ENCODE measurements around the gene ADRA2B. TPM values are rescaled to one million over a fixed set of nuclear protein-coding genes. Genes with fewer than 3 reads are reported as not detected.

ADRA2B gene
- total RNA-seq, 2 experiments from 2014 or later = 0.30 to 0.54 TPM

DNA sequence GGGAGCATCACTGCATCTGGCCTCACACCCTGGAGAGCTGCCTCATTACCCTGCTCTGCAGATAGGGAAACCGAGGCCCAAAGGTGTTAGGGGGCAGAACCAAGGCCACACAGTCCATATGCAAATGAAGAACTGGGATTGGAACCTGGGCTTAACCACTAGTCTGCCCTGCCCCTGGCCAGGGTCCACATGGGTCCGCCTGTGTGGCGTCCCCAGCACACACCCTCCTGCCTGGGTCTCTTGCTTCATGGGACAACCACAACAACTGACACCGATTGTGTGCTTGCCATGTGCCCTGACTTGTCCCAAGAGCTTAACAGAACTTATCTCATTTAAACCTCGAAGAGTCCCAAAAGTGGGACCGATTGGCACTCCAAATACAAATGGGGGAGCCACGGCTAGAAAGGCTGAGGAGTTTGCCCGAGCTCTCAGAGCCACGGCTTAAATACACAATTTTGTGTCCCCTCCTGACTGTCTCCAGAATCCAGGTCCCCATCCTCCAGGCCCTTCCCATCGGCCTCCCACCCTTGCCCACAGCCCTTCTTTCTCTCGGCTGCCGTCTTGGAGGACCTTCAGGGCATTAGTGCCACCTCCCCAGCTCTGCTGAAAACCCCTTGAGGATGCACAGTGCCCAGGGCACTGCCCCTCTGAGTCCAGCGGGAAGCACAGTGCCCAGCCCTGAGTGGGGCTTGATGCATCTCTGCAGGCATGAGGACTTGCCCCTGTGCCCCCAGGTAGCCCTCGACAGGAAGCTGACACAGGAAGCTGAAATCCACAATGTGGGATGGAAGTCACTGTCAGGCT is 34.6 kb upstream of the ADRA2B start:
- ChIA-PET CTCF (interaction anchor here (1.2 to 17.4 kb wide), 5 partner anchors 9 to 23 kb away, joined by 3 to 347 read pairs (median 7); partner anchors contain the start of gene ASTL), POLR2A (interaction anchor here (1.0 kb wide), 1 partner anchor 9 kb away, joined by 3 read pairs; no protein-coding TSS in a partner anchor)
- Mint-ChIP-seq H3K27ac (peak overlapping the region; percentile 69), H3K4me3 (no peak overlapping the region), H3K4me1 (peaks cover 90% of the 10 kb centered on the region), H3K9me3 (ENCODE audit: low read depth) (no peaks in the 10 kb centered on the region), H3K27me3 (no peaks in the 10 kb centered on the region), H3K36me3 (ENCODE audit: low read depth) (peaks cover 4% of the 10 kb centered on the region)
- DNase-seq (no peak), ATAC-seq (no peak)
- intact Hi-C loops (cut with DNase I, micrococcal nuclease) = no loop called here

DNA sequence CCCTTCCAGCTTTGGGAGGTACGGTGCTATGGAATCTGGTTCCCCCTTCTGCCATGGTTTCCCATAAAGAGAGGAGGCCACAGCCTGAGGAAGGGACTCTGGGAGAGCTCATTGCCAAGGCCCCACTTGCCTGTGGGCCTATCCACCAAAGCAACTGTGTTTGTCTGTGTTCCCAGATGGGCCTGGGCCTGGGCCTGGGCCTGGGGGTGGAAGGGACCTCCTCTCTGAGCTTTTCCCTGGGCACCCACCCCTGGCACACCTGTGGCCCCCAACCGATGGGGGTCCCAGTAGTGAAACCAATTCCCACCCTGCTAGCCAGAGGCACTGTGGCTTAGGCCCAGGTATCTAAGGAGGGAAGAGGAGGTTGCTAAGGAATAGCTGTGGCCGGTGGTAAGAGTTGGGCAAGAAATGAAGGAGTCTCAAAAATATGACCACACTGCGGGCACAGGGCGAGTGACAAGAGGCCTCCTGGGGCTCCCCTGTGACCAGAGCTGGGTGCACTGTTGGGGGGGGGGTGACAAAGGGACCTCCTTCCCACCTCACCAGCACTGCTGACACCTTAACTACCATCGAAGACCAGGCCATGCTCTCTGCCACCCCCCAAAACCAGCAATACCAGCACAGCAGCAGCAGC is 33.8 kb upstream of the ADRA2B start:
- CTCF ChIA-PET = interaction anchor here (0.8 to 17.4 kb wide), 4 partner anchors 11 to 178 kb away, joined by 3 to 347 read pairs (median 6); partner anchors contain the start of gene ASTL
- H3K27ac Mint-ChIP-seq = peak overlapping the region; percentile 99

DNA sequence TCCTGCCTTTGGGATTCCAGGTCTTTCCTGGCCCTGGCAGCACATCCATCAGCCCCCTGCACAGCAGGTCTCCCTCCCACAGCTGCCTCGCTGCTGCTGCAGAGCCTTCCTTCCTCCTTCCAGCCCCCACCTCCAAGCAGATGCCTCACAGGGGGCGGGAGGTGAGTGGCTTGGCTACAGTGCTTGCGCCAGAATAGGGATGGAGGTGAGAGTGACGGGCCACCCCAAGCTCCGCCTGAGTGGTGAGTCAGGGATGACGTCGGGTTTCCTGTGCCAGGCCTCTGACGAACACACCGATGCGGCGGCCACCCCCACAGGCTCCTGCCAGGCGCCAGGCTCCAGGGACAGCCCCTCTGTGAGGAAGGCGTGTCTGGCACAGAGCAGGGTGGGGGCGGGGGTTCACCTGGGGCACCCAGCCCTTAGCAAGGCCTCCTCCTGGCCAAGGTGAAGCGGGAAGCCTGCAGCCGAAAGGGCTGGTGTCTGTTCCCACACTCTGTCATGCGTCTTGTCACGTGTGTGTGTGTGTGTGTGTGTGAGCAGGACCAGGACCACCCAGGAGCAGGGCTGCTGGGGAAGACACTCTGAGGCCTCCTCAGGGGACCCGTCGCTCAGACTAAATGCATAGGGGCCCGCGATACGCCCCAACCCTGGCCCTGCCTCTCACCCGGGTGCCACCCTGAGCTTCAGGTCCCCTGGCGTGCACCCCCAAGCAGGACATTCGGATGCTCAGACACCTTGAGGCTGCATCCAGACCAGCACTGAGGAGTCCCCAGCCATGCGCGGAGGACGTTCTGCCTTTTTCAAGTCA is 32.2 kb upstream of the ADRA2B start:
- peak; percentile 57 for ATAC-seq

More for the DNA sequence above, 33.8 kb upstream of the ADRA2B start:
- peaks cover 4% of the 10 kb centered on the region for H3K36me3 Mint-ChIP-seq (ENCODE audit: low read depth)
- POLR2A ChIA-PET = interaction anchor here (0.6 kb wide), 1 partner anchor 378 kb away, joined by 3 read pairs; no protein-coding TSS in a partner anchor
- peaks cover 82% of the 10 kb centered on the region for H3K4me1 Mint-ChIP-seq
- ATAC-seq (no peak), DNase-seq (no peak)
- intact Hi-C loops (cut with DNase I, micrococcal nuclease) = no loop called here
- H3K27me3 Mint-ChIP-seq = no peaks in the 10 kb centered on the region
- H3K9me3 Mint-ChIP-seq (ENCODE audit: low read depth) = no peaks in the 10 kb centered on the region
- no peak overlapping the region for H3K4me3 Mint-ChIP-seq

GRCh38 chr2:96147593-96148201 is 31.3 kb upstream of the ADRA2B start:
- Mint-ChIP-seq H3K36me3 (ENCODE audit: low read depth) (peaks cover 25% of the 10 kb centered on the region), H3K27ac (peak overlapping the region; percentile 99), H3K27me3 (no peaks in the 10 kb centered on the region), H3K4me3 (peak overlapping the region; percentile 97), H3K4me1 (peaks cover 63% of the 10 kb centered on the region), H3K9me3 (ENCODE audit: low read depth) (no peaks in the 10 kb centered on the region)
- DNase-seq (peak; percentile 75), ATAC-seq (no peak)
- ChIA-PET POLR2A (interaction anchor here (1.5 to 12.9 kb wide), 4 partner anchors 10 to 31 kb away, joined by 3 to 136 read pairs (median 118); no protein-coding TSS in a partner anchor), CTCF (interaction anchor here (0.9 to 17.4 kb wide), 8 partner anchors 9 to 155 kb away, joined by 3 to 347 read pairs (median 7); partner anchors contain the start of genes ADRA2B and ASTL)
- intact Hi-C loops (cut with DNase I, micrococcal nuclease) = loop anchor here (1.0 to 5.0 kb wide), 10 partner anchors 10 to 1515 kb away; partner anchors contain the start of genes ACTR1B (in 1 of the 2), ARID5A (in 1 of the 2), CIAO1 (in 1 of the 2) and KANSL3 (in 1 of the 2)

More for the DNA sequence above, 32.2 kb upstream of the ADRA2B start:
- Mint-ChIP-seq H3K4me3 (peak overlapping the region; percentile 97), H3K9me3 (ENCODE audit: low read depth) (no peaks in the 10 kb centered on the region), H3K36me3 (ENCODE audit: low read depth) (peaks cover 16% of the 10 kb centered on the region), H3K4me1 (peaks cover 73% of the 10 kb centered on the region), H3K27ac (peak overlapping the region; percentile 99), H3K27me3 (no peaks in the 10 kb centered on the region)
- DNase-seq = peak; percentile 99
- ChIA-PET CTCF (interaction anchor here (0.7 to 17.4 kb wide), 7 partner anchors 9 to 156 kb away, joined by 3 to 347 read pairs (median 10); partner anchors contain the start of genes ASTL and STARD7), POLR2A (interaction anchor here (0.7 to 12.9 kb wide), 5 partner anchors 10 to 133 kb away, joined by 3 to 136 read pairs (median 118); no protein-coding TSS in a partner anchor)
- intact Hi-C loops (cut with DNase I, micrococcal nuclease) = loop anchor here (1.0 to 5.0 kb wide), 10 partner anchors 9 to 1514 kb away; partner anchors contain the start of genes ACTR1B (in 1 of the 2), ARID5A (in 1 of the 2), CIAO1 (in 1 of the 2) and KANSL3 (in 1 of the 2)

DNA sequence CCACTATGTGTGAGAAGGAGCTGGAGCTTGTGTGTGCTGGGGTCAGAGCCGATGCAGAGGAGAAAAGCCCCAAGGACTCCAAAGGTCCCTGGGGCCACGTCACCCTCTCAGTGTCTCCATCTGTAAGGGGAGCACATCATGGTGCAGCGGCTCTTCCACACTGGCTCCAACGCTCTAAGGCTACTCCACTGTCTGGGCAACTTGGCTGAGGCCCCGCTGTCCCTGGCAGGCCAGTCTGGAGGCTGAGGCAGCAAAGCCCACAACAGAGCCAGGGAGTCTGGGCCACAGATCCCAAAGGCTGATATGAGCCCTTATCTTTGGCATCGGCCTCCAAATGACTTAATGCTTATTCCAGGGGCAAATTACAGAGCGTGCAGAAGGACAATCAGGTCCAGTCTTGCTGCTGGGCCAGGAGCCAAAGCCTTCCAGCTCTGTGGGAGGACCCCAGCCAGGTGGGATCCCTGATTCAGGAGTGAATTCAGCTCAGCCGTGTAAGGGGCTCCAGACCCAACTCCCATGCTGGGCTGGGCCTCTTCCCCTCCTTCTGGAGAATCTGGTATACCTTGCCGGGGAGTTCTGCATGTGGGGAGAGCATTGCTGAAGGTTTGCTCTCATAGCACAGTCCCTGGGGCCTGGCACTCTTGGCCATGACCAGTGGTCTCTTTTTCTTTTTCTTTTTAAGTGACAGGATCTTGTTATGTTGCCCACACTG is 30.7 kb upstream of the ADRA2B start:
- DNase-seq = peak; percentile 74
- H3K27ac Mint-ChIP-seq = peak overlapping the region; percentile 99
- POLR2A ChIA-PET = interaction anchor here (0.6 to 12.9 kb wide), 7 partner anchors 11 to 1068 kb away, joined by 3 to 136 read pairs (median 7); partner anchors contain the start of gene STARD7
- CTCF ChIA-PET = interaction anchor here (0.9 to 17.4 kb wide), 10 partner anchors 8 to 154 kb away, joined by 3 to 347 read pairs (median 5); partner anchors contain the start of genes ADRA2B and ASTL
- peaks cover 31% of the 10 kb centered on the region for H3K36me3 Mint-ChIP-seq (ENCODE audit: low read depth)
- no peaks in the 10 kb centered on the region for H3K27me3 Mint-ChIP-seq
- ATAC-seq = no peak
- H3K4me1 Mint-ChIP-seq = peaks cover 64% of the 10 kb centered on the region
- no peaks in the 10 kb centered on the region for H3K9me3 Mint-ChIP-seq (ENCODE audit: low read depth)
- H3K4me3 Mint-ChIP-seq = peak overlapping the region; percentile 97
- intact Hi-C loops (cut with DNase I, micrococcal nuclease) = loop anchor here (1.0 to 5.0 kb wide), 8 partner anchors 61 to 1515 kb away; partner anchors contain the start of genes SNRNP200 (in 2 of the 2), ACTR1B (in 1 of the 2), ARID5A (in 1 of the 2) and STARD7 (in 1 of the 2)

- ATAC-seq = peak; percentile 25
- peaks cover 62% of the 10 kb centered on the region for H3K4me1 Mint-ChIP-seq
- H3K27me3 Mint-ChIP-seq = no peaks in the 10 kb centered on the region
- peak; percentile 96 for DNase-seq
- H3K27ac Mint-ChIP-seq = peak overlapping the region; percentile 99
- H3K9me3 Mint-ChIP-seq (ENCODE audit: low read depth) = no peaks in the 10 kb centered on the region
- intact Hi-C loops (cut with DNase I, micrococcal nuclease) = loop anchor here (1.0 to 5.0 kb wide), 8 partner anchors 62 to 1516 kb away; partner anchors contain the start of genes SNRNP200 (in 2 of the 2), ACTR1B (in 1 of the 2), ARID5A (in 1 of the 2) and STARD7 (in 1 of the 2)
- H3K36me3 Mint-ChIP-seq (ENCODE audit: low read depth) = peaks cover 36% of the 10 kb centered on the region
- CTCF ChIA-PET = interaction anchor here (0.9 to 17.4 kb wide), 8 partner anchors 9 to 154 kb away, joined by 3 to 347 read pairs (median 4); no protein-coding TSS in a partner anchor
- H3K4me3 Mint-ChIP-seq = peak overlapping the region; percentile 97
- POLR2A ChIA-PET = interaction anchor here (0.6 to 12.9 kb wide), 8 partner anchors 12 to 1067 kb away, joined by 3 to 136 read pairs (median 6); partner anchors contain the start of gene STARD7
Measured at GRCh38 chr2:96146153-96146880, 29.9 kb upstream of the ADRA2B start.

GRCh38 chr2:96145848-96146152 is 29.4 kb upstream of the ADRA2B start:
- Mint-ChIP-seq H3K27me3 (no peaks in the 10 kb centered on the region), H3K36me3 (ENCODE audit: low read depth) (peaks cover 36% of the 10 kb centered on the region), H3K9me3 (ENCODE audit: low read depth) (no peaks in the 10 kb centered on the region), H3K4me3 (peak overlapping the region; percentile 97), H3K4me1 (peaks cover 62% of the 10 kb centered on the region), H3K27ac (peak overlapping the region; percentile 99)
- ChIA-PET CTCF (interaction anchor here (1.1 to 17.4 kb wide), 4 partner anchors 11 to 28 kb away, joined by 5 to 347 read pairs (median 12); no protein-coding TSS in a partner anchor), POLR2A (interaction anchor here (0.6 to 12.9 kb wide), 6 partner anchors 12 to 392 kb away, joined by 3 to 136 read pairs (median 62); partner anchors contain the start of gene STARD7)
- no peak for DNase-seq
- peak; percentile 0 for ATAC-seq
- intact Hi-C loops (cut with DNase I, micrococcal nuclease) = loop anchor here (1.0 to 5.0 kb wide), 12 partner anchors 19 to 1517 kb away; partner anchors contain the start of genes SNRNP200 (in 2 of the 2), STARD7 (in 2 of the 2), ACTR1B (in 1 of the 2) and ARID5A (in 1 of the 2)

- peaks cover 57% of the 10 kb centered on the region for H3K4me1 Mint-ChIP-seq
- ATAC-seq = peak; percentile 45
- peak within 1 kb of the TSS; percentile 97 for H3K4me3 Mint-ChIP-seq
- peak; percentile 97 for DNase-seq
- ChIA-PET CTCF (interaction anchor here (1.3 to 17.4 kb wide), 3 partner anchors 12 to 29 kb away, joined by 5 to 347 read pairs (median 18); no protein-coding TSS in a partner anchor), POLR2A (interaction anchor here (0.6 to 12.9 kb wide), 6 partner anchors 13 to 382 kb away, joined by 3 to 136 read pairs (median 62); partner anchors contain the start of gene STARD7)
- H3K36me3 Mint-ChIP-seq (ENCODE audit: low read depth) = peaks cover 36% of the 10 kb centered on the region
- intact Hi-C loops (cut with DNase I, micrococcal nuclease) = loop anchor here (1.0 to 5.0 kb wide), 10 partner anchors 19 to 1517 kb away; partner anchors contain the start of genes ACTR1B (in 1 of the 2), ARID5A (in 1 of the 2), CIAO1 (in 1 of the 2) and NCAPH (in 1 of the 2)
- no peaks in the 10 kb centered on the region for H3K27me3 Mint-ChIP-seq
- peak within 1 kb of the TSS; percentile 99 for H3K27ac Mint-ChIP-seq
- no peaks in the 10 kb centered on the region for H3K9me3 Mint-ChIP-seq (ENCODE audit: low read depth)
Measured at GRCh38 chr2:96145036-96145847, 28.9 kb upstream of the ADRA2B start, which contains the start of gene DUSP2. TSS of gene DUSP2 (minus strand) at chr2:96145440. CDS start at chr2:96145354, 86 bp downstream.

All from activated CD4-positive, alpha-beta T cell treated with anti-CD3 and anti-CD28 coated beads for 36 hours (primary cell).